ENCODE results near the gene HBS1L. TPM values are rescaled to one million over a fixed set of nuclear protein-coding genes. Genes with fewer than 3 reads are reported as not detected.

HBS1L gene
- total RNA-seq, 4 donors from 2014 or later = 25.2 to 94.1 (median 37.5) TPM

Other genes with a start within 250 kb of the HBS1L start
- under 1 TPM in 2 of 4 donors, not detected in 2; 0.40 to 0.57 TPM for gene ALDH8A1, start 104.7 kb downstream of the HBS1L start, total RNA-seq
- gene MYB, start 126.5 kb upstream of the HBS1L start, total RNA-seq = 10 to 100 TPM in 3 of 4 donors, 1 to 10 TPM in 1; 10.0 to 47.0 (median 14.7) TPM